Neuronal stem cell (in vitro differentiated cells): Measurements from ENCODE around the gene TNFRSF12A.

Experiments
- DNase-seq: peaks from one replicate; pipeline ENCODE4 v3.0.0-alpha.2; 2013; ENCODE audit warnings: low spot score
- H2AFZ ChIP-seq: one replicate; pipeline ENCODE4 v1.6.1; 2013; ENCODE audit warnings: mild to moderate bottlenecking, low read length, inconsistent platforms
- H2AK5ac ChIP-seq: 2 replicates; pipeline ENCODE4 v1.6.1; 2013; ENCODE audit warnings: low read depth, mild to moderate bottlenecking, inconsistent platforms, low read length, moderate library complexity, mixed read lengths
- H2BK120ac ChIP-seq: 2 replicates; pipeline ENCODE4 v1.6.1; 2013; ENCODE audit warnings: low read depth, mild to moderate bottlenecking, inconsistent platforms, low read length, moderate library complexity, mixed read lengths
- H2BK12ac ChIP-seq: one replicate; pipeline ENCODE4 v1.6.1; 2013; ENCODE audit warnings: low read length, inconsistent platforms
- H2BK15ac ChIP-seq: 2 replicates; pipeline ENCODE4 v1.6.1; 2013; ENCODE audit warnings: mild to moderate bottlenecking, low read length, inconsistent platforms, mixed read lengths
- H2BK5ac ChIP-seq: one replicate; pipeline ENCODE4 v1.6.1; 2013; ENCODE audit warnings: inconsistent platforms, mild to moderate bottlenecking, low read length, moderate library complexity
- H3K14ac ChIP-seq: one replicate; pipeline ENCODE4 v1.6.1; 2013; ENCODE audit warnings: low read length, inconsistent platforms
- H3K18ac ChIP-seq: 2 replicates; pipeline ENCODE4 v1.6.1; 2013; ENCODE audit warnings: low read length, inconsistent platforms
- H3K23ac ChIP-seq: 2 replicates; pipeline ENCODE4 v1.6.1; 2013; ENCODE audit warnings: low read depth, mild to moderate bottlenecking, mixed read lengths, low read length, inconsistent platforms; ENCODE audit not compliant: poor library complexity
- H3K27ac ChIP-seq: replicated peaks from 3 replicates; pipeline ENCODE4 v1.5.1; 2013; ENCODE audit warnings: low read length, inconsistent platforms
- H3K27me3 ChIP-seq, 3 experiments: 2 replicates each; pipeline ENCODE4 v1.6.1; 2013; ENCODE audit warnings: low read length in 3 of 3, mild to moderate bottlenecking in 2 of 3, inconsistent platforms in 1 of 3, low read depth in 1 of 3, mixed read lengths in 1 of 3, moderate library complexity in 1 of 3; ENCODE audit not compliant: control insufficient read depth in 3 of 3, insufficient read depth in 3 of 3
- H3K36me3 ChIP-seq, 2 donors: replicated peaks in 1 of 2; 2 replicates each; pipeline ENCODE4 v1.6.1; 2013; ENCODE audit warnings: low read length in 2 of 2; ENCODE audit not compliant: control insufficient read depth in 2 of 2, insufficient read depth in 2 of 2
- H3K4ac ChIP-seq: 2 replicates; pipeline ENCODE4 v1.6.1; 2013; ENCODE audit warnings: inconsistent platforms, mild to moderate bottlenecking, low read length, moderate library complexity
- H3K4me1 ChIP-seq, 2 donors: 1 replicate in 1 of 2; 2 replicates in 1 of 2; pipeline ENCODE4 v1.6.1; 2013; ENCODE audit warnings: low read length in 2 of 2, low read depth in 1 of 2; ENCODE audit not compliant: control insufficient read depth in 2 of 2, insufficient read depth in 1 of 2
- H3K4me2 ChIP-seq: one replicate; pipeline ENCODE4 v1.6.1; 2013; ENCODE audit warnings: mild to moderate bottlenecking, low read length, inconsistent platforms; ENCODE audit not compliant: insufficient read depth, poor library complexity, severe bottlenecking
- H3K4me3 ChIP-seq, 2 donors: 2 replicates each; pipeline ENCODE4 v1.5.1; 2013; ENCODE audit warnings: low read length in 2 of 2, mild to moderate bottlenecking in 2 of 2, inconsistent platforms in 1 of 2, moderate library complexity in 1 of 2
- H3K79me1 ChIP-seq: one replicate; pipeline ENCODE4 v1.6.1; 2013; ENCODE audit warnings: low read depth, mild to moderate bottlenecking, inconsistent platforms, low read length, moderate library complexity
- H3K9ac ChIP-seq: one replicate; pipeline ENCODE4 v1.6.1; 2013; ENCODE audit warnings: mild to moderate bottlenecking, low read depth, low read length, inconsistent platforms; ENCODE audit not compliant: poor library complexity
- H3K9me3 ChIP-seq, 2 donors: replicated peaks in 1 of 2; 2 replicates each; pipeline versions ENCODE3 to v1.6.1; 2013; ENCODE audit warnings: low read length in 2 of 2, mild to moderate bottlenecking in 2 of 2, inconsistent platforms in 1 of 2, low read depth in 1 of 2, mixed read lengths in 1 of 2, moderate library complexity in 1 of 2; ENCODE audit not compliant: control insufficient read depth in 2 of 2, insufficient read depth in 1 of 2
- H4K8ac ChIP-seq: one replicate; pipeline ENCODE4 v1.6.1; 2013; ENCODE audit warnings: low read depth, mild to moderate bottlenecking, inconsistent platforms, low read length, moderate library complexity
- H4K91ac ChIP-seq: one replicate; pipeline ENCODE4 v1.6.1; 2013; ENCODE audit warnings: low read length, low read depth, mild to moderate bottlenecking, inconsistent platforms; ENCODE audit not compliant: poor library complexity
- WGBS, 2 donors: extraction: QIAGEN DNeasy Blood & Tissue Kit; methylation state at CpG; one replicate each; pipeline ENCODE4 v1.1.7; 2013; ENCODE audit warnings: missing lambda C conversion rate in 2 of 2, mixed read lengths in 1 of 2; ENCODE audit not compliant: insufficient read length in 2 of 2, insufficient replicate concordance in 1 of 2; ENCODE audit errors: extremely low coverage in 2 of 2; 5-methylcytosine and 5-hydroxymethylcytosine counted together

TNFRSF12A gene

DNA sequence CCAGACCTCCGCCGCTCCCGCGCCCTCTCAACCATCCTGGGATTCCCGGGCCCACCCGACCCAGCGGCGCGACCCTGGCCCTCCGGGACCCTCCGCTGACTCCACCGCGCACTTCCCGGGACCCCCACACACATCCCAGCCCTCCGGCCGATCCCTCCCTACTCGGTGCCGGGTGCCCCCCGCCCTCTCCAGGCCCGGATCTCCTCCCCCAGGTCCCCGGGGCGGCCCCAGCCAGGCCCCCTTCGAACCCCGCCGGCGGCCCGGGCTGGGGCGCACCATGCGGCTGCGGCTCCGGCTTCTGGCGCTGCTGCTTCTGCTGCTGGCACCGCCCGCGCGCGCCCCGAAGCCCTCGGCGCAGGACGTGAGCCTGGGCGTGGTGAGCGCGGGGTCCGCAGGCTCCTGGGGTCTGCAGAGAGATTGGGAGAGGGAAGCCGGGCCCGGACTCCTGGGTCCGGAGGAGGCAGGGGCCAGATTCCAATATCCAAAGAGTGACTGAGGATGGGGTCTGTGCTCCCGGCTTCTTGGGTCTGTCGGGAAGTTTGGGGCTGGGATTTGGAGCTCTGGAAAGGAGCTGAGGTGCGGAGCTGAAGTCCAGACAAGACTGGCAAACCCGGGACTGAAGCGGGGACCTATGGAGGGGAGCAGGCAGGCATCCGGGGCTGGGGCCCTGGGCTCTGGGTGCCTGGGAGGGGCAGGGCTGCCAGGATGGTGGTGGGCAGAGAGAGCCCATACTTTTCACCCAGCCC, 26.6 kb downstream of the TNFRSF12A start:
- H3K79me1 ChIP-seq, result peaks cover 1% of the 10 kb centered on the region
- H2AK5ac ChIP-seq, result peak overlapping the region; percentile 92
- peaks cover 14 to 67% (median 28%) of the 10 kb centered on the region in 3 experiments for H3K27me3 ChIP-seq
- peak overlapping the region; percentile 89 for H3K4me2 ChIP-seq
- no peak overlapping the region for H3K14ac ChIP-seq
- H3K27ac ChIP-seq, result no peak overlapping the region
- peak overlapping the region; percentile 29 for H2BK5ac ChIP-seq
- no peaks in the 10 kb centered on the region for H3K36me3 ChIP-seq
- H3K9ac ChIP-seq, result no peak overlapping the region
- H2BK120ac ChIP-seq, result no peak overlapping the region
- no peak for DNase-seq
- H4K91ac ChIP-seq, result no peak overlapping the region
- peak overlapping the region; percentile 99 for H2AFZ ChIP-seq
- H3K4ac ChIP-seq, result no peak overlapping the region
- peaks cover 0 to 1% of the 10 kb centered on the region in 2 donors for H3K4me1 ChIP-seq
- peak overlapping the region; percentile 49 to 64 for H3K4me3 ChIP-seq
- peak overlapping the region; percentile 83 for H3K18ac ChIP-seq
- no peak overlapping the region for H4K8ac ChIP-seq
- H2BK15ac ChIP-seq, result peak overlapping the region; percentile 37
- H2BK12ac ChIP-seq, result no peak overlapping the region
- no CpG with 5 or more reads among the region's 54 CpGs for WGBS, 2 donors
- peak overlapping the region; percentile 85 for H3K23ac ChIP-seq
- H3K9me3 ChIP-seq, result peaks cover 0 to 2% of the 10 kb centered on the region in 2 donors

DNA sequence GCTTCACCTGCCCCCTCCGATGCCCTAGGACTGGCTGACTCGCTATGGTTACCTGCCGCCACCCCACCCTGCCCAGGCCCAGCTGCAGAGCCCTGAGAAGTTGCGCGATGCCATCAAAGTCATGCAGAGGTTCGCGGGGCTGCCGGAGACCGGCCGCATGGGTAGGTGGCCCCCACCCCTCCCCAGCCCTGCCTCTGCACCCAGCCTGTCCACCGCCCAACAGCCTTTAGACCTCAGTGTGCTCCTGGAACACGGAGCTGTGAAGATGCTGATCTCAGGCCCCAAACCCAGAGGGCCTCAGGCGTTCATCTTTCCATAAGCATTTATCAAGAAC, 27.2 kb downstream of the TNFRSF12A start:
- DNase-seq, result no peak
- WGBS, 2 donors, result no CpG with 5 or more reads among the region's 13 CpGs
- Histone ChIP-seq H2AFZ (no peak overlapping the region), H3K4me3 (peak overlapping the region in 1 of 2 donors; percentile 49), H3K9me3 (peaks cover 0 to 2% of the 10 kb centered on the region in 2 donors), H3K18ac (peak overlapping the region; percentile 71), H3K4me1 (peaks cover 0 to 1% of the 10 kb centered on the region in 2 donors), H2BK12ac (no peak overlapping the region), H3K79me1 (peaks cover 1% of the 10 kb centered on the region), H3K9ac (no peak overlapping the region), H2BK120ac (no peak overlapping the region), H3K4me2 (no peak overlapping the region), H2AK5ac (peak overlapping the region; percentile 92), H4K91ac (no peak overlapping the region), H3K27me3 (peaks cover 14 to 67% (median 28%) of the 10 kb centered on the region in 3 experiments), H2BK5ac (peak overlapping the region; percentile 29), H3K4ac (no peak overlapping the region), H4K8ac (no peak overlapping the region), H3K27ac (no peak overlapping the region), H2BK15ac (peak overlapping the region; percentile 37), H3K14ac (no peak overlapping the region), H3K23ac (peak overlapping the region; percentile 85), H3K36me3 (no peaks in the 10 kb centered on the region)

DNA sequence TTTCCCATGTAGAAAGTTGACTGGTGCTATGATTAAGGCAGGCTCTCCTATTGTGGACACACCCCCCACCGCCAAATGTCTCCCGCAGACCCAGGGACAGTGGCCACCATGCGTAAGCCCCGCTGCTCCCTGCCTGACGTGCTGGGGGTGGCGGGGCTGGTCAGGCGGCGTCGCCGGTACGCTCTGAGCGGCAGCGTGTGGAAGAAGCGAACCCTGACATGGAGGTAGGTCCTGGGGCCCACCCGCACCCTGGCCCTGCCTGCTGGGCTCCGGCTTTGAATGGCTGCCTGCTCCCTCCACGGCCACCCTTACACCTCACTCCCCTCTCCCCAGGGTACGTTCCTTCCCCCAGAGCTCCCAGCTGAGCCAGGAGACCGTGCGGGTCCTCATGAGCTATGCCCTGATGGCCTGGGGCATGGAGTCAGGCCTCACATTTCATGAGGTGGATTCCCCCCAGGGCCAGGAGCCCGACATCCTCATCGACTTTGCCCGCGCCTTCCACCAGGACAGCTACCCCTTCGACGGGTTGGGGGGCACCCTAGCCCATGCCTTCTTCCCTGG, 29.8 kb downstream of the TNFRSF12A start:
- no peak overlapping the region for H4K8ac ChIP-seq
- no peak overlapping the region for H4K91ac ChIP-seq
- peak overlapping the region; percentile 82 for H3K14ac ChIP-seq
- H3K18ac ChIP-seq, result peak overlapping the region; percentile 57
- no peak overlapping the region for H3K4ac ChIP-seq
- H3K27me3 ChIP-seq, result peaks cover 11 to 48% (median 28%) of the 10 kb centered on the region in 3 experiments
- no peak overlapping the region for H3K4me3 ChIP-seq
- peak overlapping the region; percentile 81 for H2BK120ac ChIP-seq
- no peak overlapping the region for H2AK5ac ChIP-seq
- no peak for DNase-seq
- H2BK5ac ChIP-seq, result peak overlapping the region; percentile 53
- H2BK12ac ChIP-seq, result peak overlapping the region; percentile 41
- no peak overlapping the region for H3K4me2 ChIP-seq
- H2BK15ac ChIP-seq, result no peak overlapping the region
- peak overlapping the region; percentile 80 for H3K23ac ChIP-seq
- H3K4me1 ChIP-seq, result peaks cover 0 to 1% of the 10 kb centered on the region in 2 donors
- H2AFZ ChIP-seq, result no peak overlapping the region
- H3K9me3 ChIP-seq, result peaks cover 0 to 2% of the 10 kb centered on the region in 2 donors
- H3K27ac ChIP-seq, result no peak overlapping the region
- peaks cover 6 to 7% of the 10 kb centered on the region in 2 donors for H3K36me3 ChIP-seq
- H3K9ac ChIP-seq, result no peak overlapping the region
- H3K79me1 ChIP-seq, result peaks cover 1% of the 10 kb centered on the region
- no CpG with 5 or more reads among the region's 26 CpGs for WGBS, 2 donors

DNA sequence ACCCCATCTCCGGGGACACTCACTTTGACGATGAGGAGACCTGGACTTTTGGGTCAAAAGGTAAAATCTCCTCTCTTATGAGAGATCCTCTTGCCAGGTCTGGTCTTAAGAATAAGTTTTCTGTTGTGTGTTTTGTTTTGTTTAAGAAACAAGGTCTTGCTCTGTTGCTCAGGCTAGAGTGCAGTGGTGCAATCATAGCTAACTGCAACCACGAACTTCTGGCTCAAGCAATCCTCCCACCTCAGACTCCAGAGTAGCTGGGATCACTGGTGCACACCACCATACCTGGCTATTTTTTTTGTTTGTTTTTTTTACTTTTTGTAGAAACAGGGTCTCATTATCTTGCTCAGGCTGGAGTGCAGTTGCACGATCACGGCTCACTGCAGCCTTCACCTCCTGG, 30.3 kb downstream of the TNFRSF12A start:
- Histone ChIP-seq H3K14ac (peak overlapping the region; percentile 38), H4K8ac (no peak overlapping the region), H3K18ac (no peak overlapping the region), H3K23ac (no peak overlapping the region), H3K4me2 (no peak overlapping the region), H3K27me3 (peaks cover 11 to 44% (median 28%) of the 10 kb centered on the region in 3 experiments), H2BK5ac (no peak overlapping the region), H2AFZ (no peak overlapping the region), H3K4ac (no peak overlapping the region), H3K36me3 (peaks cover 7 to 11% of the 10 kb centered on the region in 2 donors), H2AK5ac (no peak overlapping the region), H3K4me1 (no peaks in the 10 kb centered on the region), H3K79me1 (peaks cover 1% of the 10 kb centered on the region), H3K9ac (no peak overlapping the region), H2BK12ac (no peak overlapping the region), H2BK15ac (no peak overlapping the region), H3K4me3 (no peak overlapping the region), H3K9me3 (peaks cover 0 to 2% of the 10 kb centered on the region in 2 donors), H4K91ac (no peak overlapping the region), H3K27ac (no peak overlapping the region), H2BK120ac (no peak overlapping the region)
- no peak for DNase-seq
- WGBS, 2 donors, result no CpG with 5 or more reads among the region's 5 CpGs
